Tongue (tissue), 2 donors: ENCODE data around the gene ST3GAL4. TPM values are rescaled to one million over a fixed set of nuclear protein-coding genes. Genes with fewer than 3 reads are reported as not detected.
"Not testable (repeated sequence)": the region's sequence is repeated elsewhere in the genome, so short reads cannot be mapped to it uniquely, and the experiment has no call there.

ENCODE experiments used
- DNase-seq: peaks from one replicate; pipeline ENCODE4 v3.0.0-alpha.2; 2015
- total RNA-seq: library from RNA; depleted of rRNA; stranded (reverse); fragments of >200 nt; gene quantifications from one replicate; pipeline ENCODE4 v1.2.3, GENCODE V29; 2014

ST3GAL4 gene
- total RNA-seq, 1 donor from 2014 or later = 30.9 TPM

DNA sequence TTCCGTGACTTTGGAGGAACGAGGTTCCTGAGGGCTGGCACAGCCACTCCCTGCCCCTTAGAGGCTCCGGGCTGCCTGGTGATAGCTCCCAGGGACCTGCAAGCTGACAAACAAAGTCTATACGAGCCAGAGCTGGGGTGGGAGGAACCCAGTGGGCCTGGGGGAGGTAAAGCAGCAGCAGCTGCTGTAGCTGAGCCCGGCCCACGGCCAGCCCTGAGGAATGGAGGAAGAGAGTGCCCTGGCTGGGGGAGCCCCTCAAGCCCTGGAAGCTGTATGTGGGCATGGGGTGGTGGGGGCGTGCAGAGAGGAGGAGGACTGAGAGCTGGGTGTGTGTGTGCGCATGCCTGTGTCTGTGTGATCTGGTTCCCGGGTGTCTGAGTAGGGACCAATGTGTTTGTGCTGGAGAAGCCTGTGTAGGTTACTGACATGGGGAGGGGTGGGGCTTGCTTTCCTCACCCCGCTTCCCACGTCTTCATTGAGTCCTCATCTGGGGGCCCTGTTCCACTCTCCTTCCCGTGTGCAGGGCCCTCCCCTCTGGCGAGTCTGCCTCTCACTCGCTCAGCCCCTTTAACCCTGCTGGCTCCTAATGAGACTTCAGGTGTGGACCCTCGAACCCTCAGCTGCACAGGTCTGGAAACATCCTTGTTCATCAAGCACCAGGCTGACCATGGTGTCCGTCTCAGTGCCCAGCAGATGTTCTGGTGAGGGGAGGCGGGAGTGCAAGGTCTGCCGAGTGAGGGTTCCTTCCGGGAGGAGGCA is 10.8 kb downstream of the ST3GAL4 start:
- peak; percentile 82 for DNase-seq

DNA sequence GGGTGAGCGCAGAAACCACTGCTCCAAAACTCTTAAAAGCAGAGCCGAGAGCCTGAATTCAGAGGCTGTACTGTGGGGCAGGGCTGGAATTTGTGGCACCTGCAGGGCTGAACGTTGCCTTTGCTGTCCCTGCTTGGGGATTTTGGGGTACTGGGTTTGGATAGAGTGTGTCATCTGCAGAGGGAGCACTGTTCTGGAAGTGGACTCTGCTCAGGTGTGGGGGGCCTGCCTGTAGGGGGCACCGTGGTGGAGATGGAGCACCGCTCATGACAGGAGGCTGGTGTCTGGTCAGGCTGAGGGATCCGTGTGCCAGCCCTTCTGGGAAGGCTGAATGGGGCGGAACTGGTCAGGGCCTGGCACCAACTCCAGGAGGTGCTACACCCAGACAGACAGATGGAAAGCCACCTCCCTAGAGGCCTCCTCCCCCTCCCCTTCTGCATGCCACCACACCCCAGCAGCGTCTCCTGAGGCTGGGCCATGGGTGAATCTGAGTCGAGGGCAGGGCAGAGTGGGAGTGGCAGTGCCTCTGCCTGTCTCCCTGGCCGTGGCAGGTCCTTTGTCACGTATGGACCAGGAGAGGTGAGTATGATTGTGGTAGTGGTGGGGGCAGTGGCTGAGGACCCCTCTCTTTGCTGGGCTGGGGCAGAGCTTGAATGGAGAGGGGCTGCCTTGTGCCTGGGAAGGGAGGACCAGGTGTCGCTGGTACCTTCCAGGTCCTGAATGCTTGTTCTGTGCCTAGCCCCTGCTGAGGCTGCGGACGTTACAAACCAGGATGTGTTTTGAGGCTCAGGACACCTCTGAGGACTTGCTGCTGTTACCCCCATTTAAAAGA is 11.6 kb downstream of the ST3GAL4 start:
- not testable (repeated sequence) for DNase-seq

DNA sequence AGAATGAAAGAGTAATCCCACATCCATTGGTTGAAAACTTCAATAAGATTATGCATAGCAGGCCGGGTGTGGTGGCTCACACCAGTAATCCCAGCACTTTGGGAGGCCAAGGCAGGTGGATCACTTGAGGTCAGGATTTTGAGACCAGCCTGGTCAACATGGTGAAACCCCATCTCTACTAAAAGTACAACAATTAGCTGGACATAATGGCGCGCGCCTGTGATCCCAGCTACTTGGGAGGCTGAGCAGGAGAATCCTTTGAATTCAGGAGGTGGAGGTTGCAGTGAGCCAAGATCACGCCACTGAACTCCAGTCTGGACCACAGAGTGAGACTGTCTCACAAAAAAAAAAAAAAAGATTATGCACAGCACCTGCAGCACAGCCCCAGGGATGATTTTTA is 12.3 kb downstream of the ST3GAL4 start:
- not testable (repeated sequence) for DNase-seq

DNA sequence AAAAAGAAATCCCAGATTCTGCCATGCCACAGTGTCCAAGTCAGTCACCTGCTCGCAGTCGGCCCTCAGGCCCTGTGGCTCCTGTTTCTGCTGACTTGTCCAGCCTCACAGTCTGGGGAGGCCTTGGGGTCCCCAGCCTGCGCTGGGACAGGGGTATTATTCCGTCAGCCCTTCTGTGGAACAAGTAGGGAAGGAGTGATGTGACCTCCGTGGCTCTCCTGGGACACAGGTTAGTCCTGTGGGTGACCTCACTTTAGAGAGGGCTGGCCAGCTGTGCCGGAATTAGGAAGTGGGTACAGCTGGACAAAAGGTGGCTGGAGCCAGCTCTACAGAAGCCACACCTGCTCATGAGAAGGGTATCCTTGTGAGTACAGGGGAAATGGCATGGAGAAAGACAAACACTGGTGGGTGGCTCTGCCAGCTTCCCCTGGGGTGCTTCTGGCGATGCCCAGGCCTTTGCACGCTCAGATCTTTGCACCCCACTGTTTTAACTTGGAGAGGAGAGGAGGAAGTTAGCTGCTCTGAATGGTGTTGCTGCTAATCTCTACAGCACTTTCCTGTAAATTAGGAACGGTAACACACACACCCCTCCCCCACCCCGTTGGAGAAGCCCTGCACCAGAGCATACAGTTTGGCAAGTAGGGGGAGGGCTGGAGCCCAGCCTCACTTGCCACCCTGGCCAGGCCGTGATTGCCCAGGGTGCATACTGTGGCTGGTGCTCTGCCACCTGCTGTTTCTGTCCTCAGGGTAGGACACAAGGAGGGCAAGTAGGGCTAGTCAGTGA is 13.0 kb downstream of the ST3GAL4 start:
- DNase-seq = not testable (repeated sequence)

DNA sequence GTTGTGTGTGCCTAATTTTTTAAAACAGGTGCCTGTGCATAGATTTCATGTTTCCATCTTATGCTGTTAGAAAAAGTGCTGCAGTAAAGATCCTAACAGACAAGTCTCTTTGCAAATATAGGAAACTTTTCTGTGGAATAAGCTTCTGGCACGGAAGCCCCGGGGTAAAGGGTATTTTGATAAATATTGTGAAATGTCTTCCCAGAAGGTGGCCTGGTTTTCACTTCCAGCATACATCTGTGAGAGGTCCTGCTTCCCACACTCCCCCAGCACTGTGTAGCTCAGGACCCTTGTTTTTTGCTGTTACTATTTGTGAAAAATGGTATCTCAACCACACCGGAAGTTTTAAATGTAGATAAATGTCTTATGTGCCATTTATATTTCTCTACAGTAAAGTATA is 14.5 kb downstream of the ST3GAL4 start:
- no peak for DNase-seq

DNA sequence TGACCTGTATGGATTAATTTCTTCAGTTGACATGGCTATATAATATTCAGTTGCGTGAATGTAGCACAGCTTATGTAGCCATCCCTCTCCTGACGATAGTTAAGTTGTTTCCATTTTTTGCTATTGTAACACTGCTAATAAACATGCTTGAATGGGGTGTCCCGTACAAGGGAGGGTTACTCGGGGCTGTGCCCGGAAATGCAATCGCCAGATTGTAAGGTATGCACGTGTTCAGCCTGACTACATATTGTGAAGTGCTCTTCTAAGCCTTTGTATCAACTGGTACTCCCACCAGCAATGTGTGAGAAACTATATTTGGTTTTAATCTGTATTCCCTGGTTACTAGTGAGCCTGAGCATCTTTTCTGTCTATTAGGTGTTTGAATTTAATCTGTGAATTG is 16.1 kb downstream of the ST3GAL4 start:
- no peak for DNase-seq

DNA sequence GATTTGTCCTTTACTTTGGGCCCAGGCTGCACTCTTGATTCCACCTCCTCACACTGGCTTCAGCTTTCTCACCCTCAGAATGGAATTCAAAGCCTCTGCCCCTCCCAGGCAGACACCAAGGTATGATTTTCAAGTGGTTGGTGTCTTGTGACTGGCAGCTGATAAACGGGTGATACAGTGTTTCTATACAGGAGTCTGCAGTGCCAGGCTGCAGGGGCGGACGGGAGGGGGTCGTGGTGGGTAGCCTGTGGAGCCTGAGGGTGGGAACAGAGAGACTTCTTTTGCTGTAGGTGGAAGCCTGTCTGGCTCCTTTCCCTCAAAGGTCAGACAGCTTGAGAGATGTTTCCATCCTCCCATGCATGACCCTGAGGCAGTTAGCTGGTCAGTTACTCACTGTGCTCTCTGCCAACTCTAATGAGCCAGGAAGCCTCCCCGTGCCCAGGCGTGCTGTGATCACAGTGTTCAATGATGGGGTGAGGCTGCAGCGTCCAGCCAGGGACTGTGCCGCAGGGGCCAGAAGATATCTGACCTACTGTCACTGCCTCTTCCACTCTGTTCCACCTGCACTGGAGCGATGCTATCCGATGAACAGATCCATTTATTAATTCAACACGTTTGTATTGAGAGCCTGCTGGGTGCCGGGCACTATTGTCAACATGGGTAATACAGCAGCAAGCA is 18.0 kb downstream of the ST3GAL4 start:
- not testable (repeated sequence) for DNase-seq

DNA sequence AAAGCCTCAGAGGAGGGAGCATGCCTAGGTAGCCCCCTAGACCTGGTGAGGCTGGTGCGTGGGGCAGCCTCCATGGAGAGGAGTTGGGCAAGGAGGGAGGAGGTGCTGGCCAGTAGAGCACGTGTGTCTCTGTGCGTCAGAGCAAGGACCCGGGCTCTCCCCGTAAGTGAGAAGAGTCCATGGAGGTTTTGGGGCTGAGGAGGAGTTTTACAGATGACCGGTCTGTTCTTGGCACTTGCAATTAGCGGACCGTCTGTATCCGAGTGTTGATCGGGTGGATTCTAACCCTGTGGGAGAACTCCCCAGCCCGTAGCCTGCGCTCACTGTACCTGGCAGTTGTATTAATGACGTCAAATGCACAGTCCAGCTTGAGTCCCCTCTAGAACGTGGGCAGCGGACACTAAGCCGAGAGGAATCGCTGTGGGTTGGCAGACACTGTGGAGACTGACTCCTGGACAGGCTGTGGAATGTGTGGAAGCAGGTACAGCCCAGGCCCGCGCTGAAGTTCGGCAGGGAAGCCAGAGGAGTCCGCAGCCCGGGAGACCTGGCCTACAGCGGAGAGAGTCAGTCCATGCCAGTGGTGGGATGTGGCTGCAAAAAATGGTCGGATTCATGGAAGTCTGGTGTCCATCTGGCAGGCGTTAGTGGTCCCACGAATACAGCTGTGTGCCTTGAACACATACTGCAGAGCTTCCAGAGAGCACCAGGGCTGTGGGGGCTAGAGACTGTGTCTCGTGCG is 19.2 kb downstream of the ST3GAL4 start:
- not testable (repeated sequence) for DNase-seq

DNA sequence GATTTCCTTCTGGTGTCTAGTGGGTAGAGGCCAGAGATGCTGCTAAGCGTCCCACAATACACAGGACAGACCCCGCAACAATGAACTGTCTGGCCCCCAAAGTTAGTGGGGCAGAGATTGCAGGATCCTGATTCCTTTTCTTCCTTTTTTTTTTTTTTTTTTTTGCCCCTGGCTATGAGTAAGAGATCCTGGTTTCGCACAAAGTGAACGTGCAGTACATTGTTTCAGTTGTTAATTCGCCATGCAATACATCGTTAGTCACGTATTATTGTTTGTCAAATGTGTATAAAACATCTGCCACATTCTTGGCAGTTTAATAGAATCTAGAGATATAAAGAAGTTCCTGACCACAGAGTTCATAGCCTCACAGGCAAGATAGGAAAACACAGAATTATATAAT is 20.2 kb downstream of the ST3GAL4 start:
- peak; percentile 68 for DNase-seq

DNA sequence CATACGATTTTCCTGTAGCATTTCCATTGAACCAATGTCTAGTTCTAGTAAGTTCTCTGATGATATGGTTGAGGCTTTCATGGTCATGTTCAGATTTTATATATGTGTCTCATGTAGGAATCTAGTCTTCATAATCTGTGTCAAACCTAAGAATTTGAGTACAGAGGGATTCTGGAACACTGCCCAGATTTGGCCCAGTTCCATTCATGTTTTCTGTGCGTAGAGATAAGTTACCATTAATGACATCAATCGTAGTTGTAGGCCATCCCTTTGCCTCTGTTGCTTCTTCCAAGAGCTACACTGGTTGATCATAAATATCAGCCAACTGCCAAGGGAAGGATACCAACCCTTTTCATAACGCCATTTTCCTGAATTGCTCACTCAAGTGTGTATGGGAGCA is 23.3 kb downstream of the ST3GAL4 start:
- no peak for DNase-seq

DNA sequence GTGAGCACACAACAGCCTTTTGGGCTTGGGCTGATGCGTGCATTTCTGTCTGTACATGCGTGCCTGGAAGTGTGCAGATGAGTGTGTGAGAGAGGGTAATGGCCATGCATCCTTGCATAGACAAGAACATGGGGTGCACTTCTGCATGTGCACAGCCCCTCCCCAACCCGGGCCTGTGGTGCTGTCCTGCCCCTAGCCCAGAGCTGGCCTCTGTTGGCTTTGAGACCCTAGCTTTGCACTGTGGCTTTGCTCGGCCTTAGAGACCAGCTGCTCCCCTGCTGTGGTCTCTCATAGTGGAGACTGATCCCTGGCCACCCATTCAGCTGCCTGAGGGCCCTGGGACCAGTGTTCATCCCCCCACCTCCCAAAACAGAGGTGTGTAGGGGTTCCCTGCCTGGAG is 25.4 kb downstream of the ST3GAL4 start:
- DNase-seq = no peak

DNA sequence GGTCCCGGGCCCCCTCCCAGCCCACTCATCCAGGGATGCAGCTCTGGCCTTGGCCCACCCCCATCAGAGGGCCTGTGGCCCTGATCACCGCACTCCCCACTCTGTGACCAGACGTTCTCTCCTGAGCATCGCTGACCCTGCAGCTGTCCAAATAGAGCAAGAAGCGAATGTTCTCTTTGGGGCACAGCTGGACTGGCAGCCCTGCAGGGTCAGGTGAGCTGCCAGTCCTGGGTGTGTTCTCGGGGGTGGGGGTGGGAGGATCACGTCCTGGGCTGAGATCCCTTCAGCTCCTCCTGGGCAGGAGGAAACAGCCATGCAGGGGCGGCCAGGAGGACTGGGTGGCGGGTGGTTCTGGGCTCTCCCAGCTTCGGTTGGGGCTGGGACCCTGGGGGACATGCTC is 26.5 kb downstream of the ST3GAL4 start:
- DNase-seq = not testable (repeated sequence)

DNA sequence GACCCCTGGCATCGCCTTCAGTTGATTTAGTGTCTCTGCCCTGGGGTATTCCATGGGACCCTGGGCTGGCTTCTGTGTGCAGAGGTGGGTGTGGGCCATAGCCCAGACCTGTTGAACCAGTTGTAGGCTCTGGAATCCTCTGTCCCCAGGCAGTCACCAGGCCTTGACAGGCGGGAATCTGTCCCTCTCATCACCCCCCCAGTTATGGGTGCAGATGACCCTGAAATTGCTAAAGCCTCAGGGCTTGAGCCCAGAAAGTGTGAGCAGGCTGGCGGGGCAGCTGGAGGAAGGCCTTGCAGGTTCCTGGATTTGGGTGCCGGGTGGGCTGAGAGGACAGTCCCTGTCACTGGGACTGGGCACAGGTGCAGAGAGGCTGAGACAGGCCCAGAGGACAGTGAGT is 27.2 kb downstream of the ST3GAL4 start:
- not testable (repeated sequence) for DNase-seq

DNA sequence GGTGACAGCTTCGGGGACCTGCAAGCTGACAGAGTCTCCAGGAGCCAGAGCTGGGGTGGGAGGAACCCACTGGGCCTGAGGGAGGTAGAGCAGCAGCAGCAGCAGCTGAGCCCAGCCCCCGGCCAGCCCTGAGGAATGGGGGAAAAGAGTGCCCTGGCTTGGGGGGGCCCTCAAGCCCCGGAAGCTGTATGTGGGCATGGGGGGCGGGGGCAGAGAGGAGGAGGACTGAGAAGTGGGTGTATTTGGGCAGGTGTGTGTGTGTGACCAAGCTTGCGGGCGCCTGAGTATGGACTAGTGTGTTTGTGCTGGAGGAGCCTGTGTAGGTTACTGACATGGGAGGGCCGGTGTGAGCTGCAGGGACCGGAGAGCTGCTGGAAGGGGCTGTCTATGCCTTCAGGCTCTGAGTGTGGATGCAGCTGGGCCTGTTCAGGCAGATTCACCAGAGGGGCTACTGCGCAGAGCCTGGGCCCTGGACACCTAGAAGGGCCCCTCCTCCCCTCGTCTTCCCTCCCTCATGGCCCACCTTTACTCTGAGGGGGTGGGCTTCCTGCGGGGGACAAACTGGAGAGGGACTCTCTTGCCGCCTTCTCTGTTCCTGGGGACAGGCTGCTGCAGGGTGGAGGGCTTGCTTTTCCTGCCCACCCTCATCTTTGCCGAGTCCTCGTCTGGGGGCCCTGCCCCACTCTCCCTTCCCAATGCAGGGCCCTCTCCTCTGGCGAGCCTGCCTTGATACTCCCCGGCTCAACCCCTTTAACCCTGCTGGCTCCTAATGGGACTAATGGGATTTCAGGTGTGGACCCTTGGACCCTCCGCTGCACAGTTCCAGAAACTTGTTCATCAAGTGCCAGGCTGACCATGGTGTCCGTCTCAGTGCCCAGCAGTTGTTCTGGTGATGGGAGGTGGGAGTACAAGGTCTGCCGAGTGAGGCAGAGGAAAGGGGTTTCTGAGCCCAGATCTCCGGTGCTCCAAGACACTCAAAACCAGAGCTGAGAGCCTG is 28.2 kb downstream of the ST3GAL4 start:
- no peak for DNase-seq

DNA sequence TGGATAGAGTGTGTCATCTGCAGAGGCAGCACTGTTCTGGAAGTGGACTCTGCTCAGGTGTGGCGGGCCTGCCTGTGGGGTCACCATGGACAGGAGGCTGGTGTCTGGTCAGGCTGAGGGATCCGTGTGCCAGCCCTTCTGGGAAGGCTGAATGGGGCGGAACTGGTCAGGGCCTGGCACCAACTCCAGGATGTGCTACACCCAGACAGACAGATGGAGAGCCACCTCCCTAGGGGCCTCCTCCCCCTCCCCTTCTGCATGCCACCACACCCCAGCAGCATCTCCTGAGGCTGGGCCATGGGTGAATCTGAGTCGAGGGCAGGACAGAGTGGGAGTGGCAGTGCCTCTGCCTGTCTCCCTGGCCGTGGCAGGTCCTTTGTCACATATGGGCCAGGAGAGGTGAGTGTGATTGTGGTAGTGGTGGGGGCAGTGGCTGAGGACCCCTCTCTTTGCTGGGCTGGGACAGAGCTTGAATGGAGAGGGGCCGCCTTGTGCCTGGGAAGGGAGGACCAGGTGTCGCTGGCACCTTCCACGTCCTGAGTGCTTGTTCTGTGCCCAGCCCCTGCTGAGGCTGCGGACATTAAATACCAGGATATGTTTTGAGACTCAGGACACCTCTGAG is 29.1 kb downstream of the ST3GAL4 start:
- DNase-seq = no peak

DNA sequence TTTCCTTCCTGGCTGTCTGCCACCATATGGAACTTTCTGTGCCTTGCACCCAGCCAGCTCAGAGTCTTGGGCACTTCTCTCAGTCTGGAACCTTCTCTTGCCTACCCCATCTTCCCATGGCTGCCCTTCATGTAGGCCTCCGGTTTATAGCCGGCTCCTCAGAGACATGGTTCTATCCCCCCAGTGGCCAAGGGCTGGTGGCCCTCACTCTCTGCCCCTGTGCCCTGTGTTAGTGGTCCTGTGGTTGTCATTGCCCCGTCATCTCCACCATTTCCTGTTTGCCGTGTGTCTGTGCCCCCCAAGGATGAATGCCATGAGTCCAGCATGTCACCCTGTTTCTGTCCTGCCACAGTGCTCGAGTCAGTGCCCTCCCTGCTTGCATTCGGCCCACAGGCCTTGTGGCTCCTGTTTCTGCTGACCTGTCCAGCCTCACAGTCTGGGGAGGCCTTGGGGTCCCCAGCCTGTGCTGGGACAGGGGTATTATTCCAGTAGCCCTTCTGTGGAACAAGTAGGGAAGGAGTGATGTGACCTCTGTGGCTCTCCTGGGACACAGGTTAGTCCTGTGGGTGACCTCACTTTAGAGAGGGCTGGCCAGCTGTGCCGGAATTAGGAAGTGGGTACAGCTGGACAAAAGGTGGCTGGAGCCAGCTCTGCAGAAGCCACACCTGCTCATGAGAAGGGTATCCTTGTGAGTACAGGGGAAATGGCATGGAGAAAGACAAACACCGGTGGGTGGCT is 30.7 kb downstream of the ST3GAL4 start:
- DNase-seq = no peak

DNA sequence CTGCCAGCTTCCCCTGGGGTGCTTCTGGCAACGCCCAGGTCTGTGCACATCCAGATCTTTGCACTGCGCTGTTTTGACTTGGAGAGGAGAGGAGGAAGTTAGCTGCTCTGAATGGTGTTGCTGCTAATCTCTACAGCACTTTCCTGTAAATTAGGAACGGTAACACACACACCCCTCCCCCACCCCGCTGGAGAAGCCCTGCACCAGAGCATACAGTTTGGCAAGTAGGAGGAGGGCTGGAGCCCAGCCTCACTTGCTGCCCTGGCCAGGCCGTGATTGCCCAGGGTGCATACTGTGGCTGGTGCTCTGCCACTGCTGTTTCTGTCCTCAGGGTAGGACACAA is 31.2 kb downstream of the ST3GAL4 start:
- not testable (repeated sequence) for DNase-seq

DNA sequence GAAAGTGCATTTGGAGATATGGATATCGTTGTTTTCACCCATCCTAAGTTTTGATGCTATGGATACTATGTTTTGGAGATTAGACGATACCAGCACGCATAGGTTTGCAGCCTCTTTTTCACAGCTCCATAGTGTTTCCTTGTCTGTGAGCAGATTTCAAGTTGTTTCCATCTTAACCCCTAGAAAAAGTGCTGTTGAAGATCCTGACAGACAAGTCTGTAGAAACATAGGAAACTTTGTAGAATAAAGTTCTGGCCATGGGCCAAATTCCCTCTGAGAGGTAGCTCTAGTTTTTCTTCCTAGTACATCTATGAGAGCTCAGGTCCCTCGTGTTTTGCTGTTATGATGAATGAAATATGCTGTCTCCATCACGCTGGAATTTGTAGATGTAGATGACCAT is 32.4 kb downstream of the ST3GAL4 start:
- peak; percentile 52 for DNase-seq

DNA sequence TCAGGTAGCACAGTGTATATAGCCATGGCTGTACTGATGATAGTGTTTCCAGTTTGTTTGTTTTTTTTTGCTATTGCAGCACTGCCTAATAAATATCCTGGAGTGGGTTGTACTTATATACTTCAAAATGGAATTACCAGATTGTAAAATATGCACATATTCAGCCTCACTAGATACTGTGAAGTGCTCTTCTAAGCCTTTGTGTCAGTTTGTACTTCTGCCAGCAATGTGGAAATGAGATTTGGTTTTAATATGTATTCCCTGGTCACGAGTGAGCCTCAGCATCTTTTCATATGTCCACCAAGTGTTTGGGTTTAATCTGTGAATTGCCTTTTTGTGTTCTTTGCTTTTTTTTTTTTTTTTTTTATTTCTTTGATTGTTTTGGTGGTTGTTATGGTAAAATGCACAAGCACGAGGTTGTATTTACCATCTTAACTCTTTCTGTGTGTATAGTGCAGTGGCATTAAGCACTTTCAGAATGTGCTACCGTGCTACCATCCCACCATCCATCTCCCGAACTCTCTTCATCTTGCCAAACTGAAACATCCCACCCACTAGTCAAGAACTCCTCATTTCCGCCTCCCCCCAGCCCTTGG is 34.9 kb downstream of the ST3GAL4 start:
- DNase-seq = no peak
